Endothelial cell of umbilical vein (primary cell): Measurements from ENCODE around the gene STX16. TPM values are rescaled to one million over a fixed set of nuclear protein-coding genes. Genes with fewer than 3 reads are reported as not detected.

Source experiments
- BruUV-seq: library from RNA; stranded (reverse); fragments of 400-500 nt; replicated peaks from 2 replicates; lab custom pipeline; 2021; lab: Mats Ljungman, UMichigan
- CTCF ChIA-PET: fragments of 300-600, 350-600 bp; sonication (Branson Sonifier 250); formaldehyde crosslinking; loops from one replicate; lab custom pipeline; 2021; ENCODE audit warnings: antibody characterized with exemption, inconsistent platforms; lab: Charles Lee
- POLR2A ChIA-PET: fragments of 300-600, 350-600 bp; sonication (Branson Sonifier 250); formaldehyde crosslinking; loops from one replicate; lab custom pipeline; 2021; ENCODE audit warnings: antibody characterized with exemption, inconsistent platforms; lab: Charles Lee
- DNase-seq: peaks from one replicate; pipeline ENCODE4 v3.0.0-alpha.2; 2011; ENCODE audit warnings: low read depth, low spot score
- FAIRE-seq: peaks from 2 replicates; lab custom pipeline; 2011; peaks lifted over from hg19 to GRCh38; lab: Jason Lieb, UNC
- H2AFZ ChIP-seq: 2 replicates; pipeline ENCODE4 v1.6.0; 2012; ENCODE audit warnings: low read depth, low read length, control low read depth, inconsistent platforms
- H3K27ac ChIP-seq: 2 replicates; pipeline ENCODE4 v1.5.1; 2011; ENCODE audit warnings: low read depth, mild to moderate bottlenecking, control low read depth, low read length, moderate library complexity; ENCODE audit not compliant: insufficient read depth
- H3K27me3 ChIP-seq, 2 experiments: 2 replicates each; pipeline versions ENCODE4 v1.6.0 to v1.6.1; 2011; ENCODE audit warnings: low read length in 2 of 2, mixed read lengths in 1 of 2; ENCODE audit not compliant: control insufficient read depth in 2 of 2, insufficient read depth in 2 of 2
- H3K36me3 ChIP-seq, 2 experiments: 2 replicates in 1 of 2; 3 replicates in 1 of 2; pipeline ENCODE4 v1.5.1; 2011; ENCODE audit warnings: low read length in 2 of 2, mild to moderate bottlenecking in 1 of 2, moderate library complexity in 1 of 2; ENCODE audit not compliant: control insufficient read depth in 2 of 2, insufficient read depth in 2 of 2; ENCODE audit errors: extremely low read depth in 1 of 2
- H3K4me1 ChIP-seq: 3 replicates; pipeline ENCODE4 v1.5.1; 2011; ENCODE audit warnings: mild to moderate bottlenecking, low read length; ENCODE audit not compliant: control insufficient read depth, insufficient read depth; ENCODE audit errors: extremely low read depth
- H3K4me2 ChIP-seq: 2 replicates; pipeline ENCODE4 v1.6.1; 2011; ENCODE audit warnings: low read length, control low read depth, mixed read lengths; ENCODE audit not compliant: insufficient read depth
- H3K4me3 ChIP-seq, 3 experiments: fragments of 200-600 bp in 1 of 3; sonication (generic), shearing (Covaris generic) in 1 of 3; replicated peaks in 1 of 3; 2 replicates each; pipeline ENCODE4 v1.5.1; 2011 to 2016; ENCODE audit warnings: control low read depth in 3 of 3, low read length in 3 of 3, mild to moderate bottlenecking in 2 of 3, inconsistent platforms in 1 of 3, low read depth in 1 of 3, moderate library complexity in 1 of 3; ENCODE audit not compliant: insufficient read depth in 1 of 3
- H3K79me2 ChIP-seq: 2 replicates; pipeline ENCODE4 v1.6.0; 2012; ENCODE audit warnings: low read length, inconsistent platforms; ENCODE audit not compliant: control insufficient read depth, insufficient read depth
- H3K9ac ChIP-seq: replicated peaks from 2 replicates; pipeline ENCODE3; 2011; ENCODE audit warnings: low read length, control low read depth; ENCODE audit not compliant: insufficient read depth; ENCODE audit errors: extremely low read depth
- H3K9me1 ChIP-seq: replicated peaks from 3 replicates; pipeline ENCODE4 v1.6.0; 2011; ENCODE audit warnings: mild to moderate bottlenecking, low read length; ENCODE audit not compliant: control insufficient read depth, insufficient read depth; ENCODE audit errors: extremely low read depth
- H3K9me3 ChIP-seq: replicated peaks from 2 replicates; pipeline ENCODE4 v1.5.1; 2012; ENCODE audit warnings: low read length, inconsistent platforms; ENCODE audit not compliant: control insufficient read depth, insufficient read depth
- H4K20me1 ChIP-seq: replicated peaks from 2 replicates; pipeline ENCODE3; 2011; ENCODE audit warnings: mild to moderate bottlenecking, low read length; ENCODE audit not compliant: control insufficient read depth, insufficient read depth; ENCODE audit errors: extremely low read depth
- CTCF ChIP-seq, 2 donors: IDR thresholded peaks; 1 replicate in 1 of 2; 2 replicates in 1 of 2; pipeline ENCODE4 v1.5.1; 2011; ENCODE audit warnings: low read length in 2 of 2, mild to moderate bottlenecking in 2 of 2, moderate library complexity in 2 of 2, control low read depth in 1 of 2, inconsistent platforms in 1 of 2, low read depth in 1 of 2; ENCODE audit not compliant: insufficient read depth in 1 of 2; ENCODE audit errors: extremely low read depth in 1 of 2
- EZH2 ChIP-seq: IDR thresholded peaks from 2 replicates; pipeline ENCODE4 v1.6.1; 2012; ENCODE audit warnings: borderline replicate concordance, low read depth, mild to moderate bottlenecking, moderate library complexity, low read length, inconsistent platforms; ENCODE audit not compliant: severe bottlenecking
- FOS ChIP-seq: IDR thresholded peaks from 2 replicates; pipeline ENCODE4 v1.6.1; 2011; ENCODE audit warnings: mild to moderate bottlenecking, low read length, moderate library complexity, borderline replicate concordance; ENCODE audit not compliant: insufficient read depth
- GATA2 ChIP-seq: IDR thresholded peaks from 2 replicates; pipeline ENCODE4 v1.7.0; 2011; ENCODE audit warnings: low read depth, mild to moderate bottlenecking, moderate library complexity, mixed read lengths, low read length; ENCODE audit not compliant: insufficient read length, insufficient read depth
- JUN ChIP-seq: IDR thresholded peaks from 2 replicates; pipeline ENCODE4 v1.6.1; 2011; ENCODE audit warnings: borderline replicate concordance, low read depth; ENCODE audit not compliant: insufficient read length, insufficient read depth
- MAX ChIP-seq: IDR thresholded peaks from 2 replicates; pipeline ENCODE4 v1.6.1; 2011; ENCODE audit not compliant: insufficient read depth, insufficient read length
- MYC ChIP-seq: IDR thresholded peaks from one replicate; pipeline ENCODE4 v1.6.1; 2011; ENCODE audit warnings: mild to moderate bottlenecking, low read depth, low read length
- POLR2A ChIP-seq: IDR thresholded peaks from 2 replicates; pipeline ENCODE4 v1.6.1; 2012; ENCODE audit warnings: low read depth, mild to moderate bottlenecking, control low read depth, low read length
- POLR2AphosphoS5 ChIP-seq: IDR thresholded peaks from 2 replicates; pipeline ENCODE4 v1.6.1; 2012; ENCODE audit warnings: low read depth, mild to moderate bottlenecking, control low read depth, low read length, moderate library complexity; ENCODE audit not compliant: insufficient read depth
- dilution Hi-C: fragments of 300-500 bp; cut with MboI; formaldehyde crosslinking; loops from one replicate; pipeline ENCODE4 v1.15.0; 2019; ENCODE audit warnings: low sequenced_read_pairs; ENCODE audit not compliant: extremely low pct_ligation_motif_present
- intact Hi-C: fragments of 100-400 bp; cut with micrococcal nuclease; formaldehyde crosslinking; loops from one replicate; pipeline ENCODE4 v1.10.0; 2022
- polyA plus RNA-seq, 4 experiments: library from polyadenylated mRNA; depleted of rRNA in 3 of 4; stranded (reverse) in 3 of 4; unstranded in 1 of 4; fragments of >200 nt; gene quantifications; 2 replicates each; pipeline versions ENCODE4 v1.2.1 to v1.2.3, GENCODE V29; 2011 to 2012; ENCODE audit warnings: missing spikeins in 1 of 4
- total RNA-seq: library from RNA; stranded (reverse); gene quantifications from 2 replicates; pipeline ENCODE4 v1.2.3, GENCODE V29; 2021

The STX16 gene
- total and polyA plus RNA-seq, 2 donors (not counting 3 experiments of a cell fraction or from before 2014, with no cell fraction given), result 43.1 to 63.5 TPM

- Histone ChIP-seq H3K27me3 (peaks cover 0 to under 1% of the 10 kb centered on the region in 2 experiments), H3K4me3 (no peak overlapping the region), H2AFZ (peak overlapping the region; percentile 21), H3K9me3 (no peaks in the 10 kb centered on the region), H3K9ac (no peak overlapping the region), H3K27ac (peak overlapping the region; percentile 76), H3K36me3 (no peaks in the 10 kb centered on the region), H3K4me1 (peaks cover 28% of the 10 kb centered on the region), H3K79me2 (no peaks in the 10 kb centered on the region), H3K4me2 (no peak overlapping the region), H3K9me1 (no peaks in the 10 kb centered on the region), H4K20me1 (no peaks in the 10 kb centered on the region)
- CTCF ChIA-PET, result interaction anchor here (0.8 to 2.8 kb wide), 7 partner anchors 10 to 142 kb away, joined by 3 to 10 read pairs (median 4); partner anchors contain the start of gene STX16
- intact Hi-C loops (loop anchor here (1.0 kb wide), 1 partner anchor 21 kb away; no protein-coding TSS in a partner anchor), dilution Hi-C loops (loop anchor here (25.0 kb wide), 1 partner anchor 213 kb away; no protein-coding TSS in a partner anchor)
- POLR2A ChIA-PET, result no interaction called here
- FAIRE-seq (peak; percentile 99), DNase-seq (peak; percentile 93)
- peak; percentile 92 for TF ChIP-seq JUN
- TF ChIP-seq MAX, result no peak
- peak; percentile 32 for TF ChIP-seq GATA2
- no peak for TF ChIP-seq MYC
- peak; percentile 96 for TF ChIP-seq POLR2AphosphoS5
- TF ChIP-seq FOS, result peak; percentile 100
- peak; percentile 48 for TF ChIP-seq POLR2A
- no peak for TF ChIP-seq EZH2
- TF ChIP-seq CTCF (IDR thresholded peaks at IDR 0.05; ENCODE audit: extremely low read depth in 1 of 2, insufficient read depth in 1 of 2, low read depth in 1 of 2, low read length in 2 of 2), result no peak
- BruUV-seq, result TSS peak; percentile 54
Measured at GRCh38 chr20:58623579-58624473, 27.3 kb upstream of the STX16 start.
